H1 (cell line): ENCODE data around the gene TIGD6. TPM values are rescaled to one million over a fixed set of nuclear protein-coding genes. Genes with fewer than 3 reads are reported as not detected.

Experiments
- CTCF ChIA-PET: fragments of 300-600 bp; sonication (Branson Sonifier 250); formaldehyde crosslinking; loops from one replicate; lab custom pipeline; 2021; ENCODE audit not compliant: partially characterized antibody; lab: Charles Lee
- POLR2A ChIA-PET: fragments of 300-600 bp; sonication (Branson Sonifier 250); formaldehyde crosslinking; loops from one replicate; lab custom pipeline; 2021; ENCODE audit warnings: inconsistent platforms; ENCODE audit not compliant: partially characterized antibody; lab: Charles Lee
- DNase-seq, 2 experiments: peaks; one replicate each; pipeline versions ENCODE4 v3.0.0 to v3.0.0-alpha.2; 2010 to 2022; ENCODE audit warnings: low spot score in 2 of 2, low read depth in 1 of 2, mixed read lengths in 1 of 2
- FAIRE-seq: peaks from 2 replicates; lab custom pipeline; 2011; peaks lifted over from hg19 to GRCh38; lab: Jason Lieb, UNC
- H2AFZ ChIP-seq: 2 replicates; pipeline ENCODE4 v1.8.1; 2012; ENCODE audit warnings: low read length, inconsistent platforms
- H2AK5ac ChIP-seq: 2 replicates; pipeline ENCODE4 v1.6.1; 2013; ENCODE audit warnings: low read depth, low read length
- H2BK120ac ChIP-seq: replicated peaks from 2 replicates; pipeline ENCODE3; 2013; ENCODE audit warnings: low read depth, low read length, inconsistent platforms
- H2BK12ac ChIP-seq: 2 replicates; pipeline ENCODE4 v1.6.1; 2013; ENCODE audit warnings: low read depth, low read length
- H2BK15ac ChIP-seq: 2 replicates; pipeline ENCODE4 v1.6.1; 2013; ENCODE audit warnings: low read length
- H2BK20ac ChIP-seq: 2 replicates; pipeline ENCODE4 v1.6.1; 2013; ENCODE audit warnings: low read length
- H2BK5ac ChIP-seq: 2 replicates; pipeline ENCODE4 v1.6.1; 2013; ENCODE audit warnings: low read depth, low read length
- H3K14ac ChIP-seq: 2 replicates; pipeline ENCODE4 v1.6.1; 2013; ENCODE audit warnings: inconsistent platforms; ENCODE audit not compliant: insufficient read length
- H3K18ac ChIP-seq: 2 replicates; pipeline ENCODE4 v1.6.1; 2013; ENCODE audit warnings: low read length; ENCODE audit errors: extremely low read depth
- H3K23ac ChIP-seq: 2 replicates; pipeline ENCODE4 v1.6.1; 2013; ENCODE audit warnings: inconsistent platforms; ENCODE audit not compliant: insufficient read length
- H3K23me2 ChIP-seq: 2 replicates; pipeline ENCODE4 v1.6.1; 2013; ENCODE audit warnings: low read depth, low read length
- H3K27ac ChIP-seq: 2 replicates; pipeline ENCODE4 v1.6.1; 2011; ENCODE audit warnings: low read depth, low read length, inconsistent platforms
- H3K27me3 ChIP-seq, 4 experiments: replicated peaks in 1 of 4; 1 replicate in 1 of 4; 2 replicates in 3 of 4; pipeline versions ENCODE4 v1.6.1 to v1.8.1; 2011 to 2013; ENCODE audit warnings: low read length in 3 of 4, mild to moderate bottlenecking in 3 of 4, inconsistent platforms in 2 of 4, mixed read lengths in 2 of 4, moderate library complexity in 1 of 4; ENCODE audit not compliant: control insufficient read depth in 3 of 4, insufficient read depth in 3 of 4; ENCODE audit errors: extremely low read depth in 1 of 4
- H3K36me3 ChIP-seq, 4 experiments: 2 replicates each; pipeline versions ENCODE4 v1.6.1 to v1.8.1; 2011 to 2013; ENCODE audit warnings: mild to moderate bottlenecking in 4 of 4, low read length in 3 of 4, moderate library complexity in 2 of 4, control low read depth in 1 of 4, inconsistent platforms in 1 of 4; ENCODE audit not compliant: insufficient read depth in 4 of 4, control insufficient read depth in 2 of 4
- H3K4ac ChIP-seq: replicated peaks from 2 replicates; pipeline ENCODE3; 2013; ENCODE audit warnings: low read length, low read depth, mixed read lengths, inconsistent platforms; ENCODE audit not compliant: insufficient read length
- H3K4me1 ChIP-seq, 4 experiments: replicated peaks in 1 of 4; 1 replicate in 1 of 4; 2 replicates in 3 of 4; pipeline versions ENCODE4 v1.6.1 to v1.8.1; 2011 to 2013; ENCODE audit warnings: low read length in 3 of 4, inconsistent platforms in 2 of 4, mixed read lengths in 1 of 4; ENCODE audit not compliant: insufficient read depth in 4 of 4, control insufficient read depth in 3 of 4
- H3K4me2 ChIP-seq, 2 experiments: 2 replicates each; pipeline versions ENCODE4 v1.6.1 to v1.8.1; 2011 to 2013; ENCODE audit warnings: low read depth in 2 of 2, low read length in 2 of 2, control low read depth in 1 of 2, inconsistent platforms in 1 of 2, mild to moderate bottlenecking in 1 of 2; ENCODE audit not compliant: insufficient read depth in 1 of 2
- H3K4me3 ChIP-seq, 4 experiments: fragments of 200-600, 300-600 bp in 1 of 4; sonication (generic), shearing (Covaris generic), sonication (Bioruptor Twin) in 1 of 4; 2 replicates each; pipeline versions ENCODE4 v1.5.1 to v1.8.1; 2011 to 2016; ENCODE audit warnings: low read length in 4 of 4, low read depth in 3 of 4, control low read depth in 2 of 4, inconsistent platforms in 2 of 4, mild to moderate bottlenecking in 2 of 4, mixed read lengths in 1 of 4, moderate library complexity in 1 of 4; ENCODE audit not compliant: insufficient read depth in 2 of 4; ENCODE audit errors: extremely low read depth in 1 of 4
- H3K56ac ChIP-seq: replicated peaks from 2 replicates; pipeline ENCODE3; 2013; ENCODE audit warnings: low read depth, mild to moderate bottlenecking, mixed read lengths, low read length, inconsistent platforms; ENCODE audit not compliant: insufficient read length
- H3K79me1 ChIP-seq: 2 replicates; pipeline ENCODE4 v1.6.1; 2013; ENCODE audit warnings: low read depth, low read length, control low read depth
- H3K79me2 ChIP-seq, 2 experiments: 2 replicates each; pipeline versions ENCODE4 v1.6.1 to v1.8.1; 2012 to 2013; ENCODE audit warnings: low read length in 2 of 2, mild to moderate bottlenecking in 2 of 2, inconsistent platforms in 1 of 2; ENCODE audit not compliant: insufficient read depth in 2 of 2, control insufficient read depth in 1 of 2
- H3K9ac ChIP-seq, 4 experiments: replicated peaks in 1 of 4; 1 replicate in 1 of 4; 2 replicates in 3 of 4; pipeline versions ENCODE4 v1.6.1 to v1.8.1; 2011 to 2013; ENCODE audit warnings: low read depth in 3 of 4, low read length in 3 of 4, control low read depth in 2 of 4, mild to moderate bottlenecking in 2 of 4, moderate library complexity in 2 of 4, inconsistent platforms in 1 of 4; ENCODE audit errors: extremely low read depth in 1 of 4
- H3K9me3 ChIP-seq, 2 experiments: 2 replicates each; pipeline versions ENCODE4 v1.6.1 to v1.8.1; 2012 to 2013; ENCODE audit warnings: mild to moderate bottlenecking in 2 of 2, moderate library complexity in 2 of 2, control low read depth in 1 of 2, inconsistent platforms in 1 of 2, low read depth in 1 of 2, low read length in 1 of 2, mixed read lengths in 1 of 2; ENCODE audit not compliant: insufficient read depth in 2 of 2
- H4K20me1 ChIP-seq, 2 experiments: replicated peaks in 1 of 2; 2 replicates each; pipeline versions ENCODE3 to v1.8.1; 2011 to 2013; ENCODE audit warnings: inconsistent platforms in 2 of 2, low read length in 2 of 2, mild to moderate bottlenecking in 1 of 2; ENCODE audit not compliant: insufficient read depth in 2 of 2, control insufficient read depth in 1 of 2
- H4K5ac ChIP-seq: 2 replicates; pipeline ENCODE4 v1.6.1; 2013; ENCODE audit warnings: low read length, low read depth, mixed read lengths, inconsistent platforms; ENCODE audit not compliant: insufficient read length
- H4K8ac ChIP-seq: 2 replicates; pipeline ENCODE4 v1.8.0; 2013; ENCODE audit warnings: mild to moderate bottlenecking, moderate library complexity, low read length, inconsistent platforms; ENCODE audit not compliant: insufficient read depth; ENCODE audit errors: extremely low read depth
- H4K91ac ChIP-seq: replicated peaks from 2 replicates; pipeline ENCODE3; 2013; ENCODE audit warnings: low read length, mixed read lengths, inconsistent platforms; ENCODE audit not compliant: insufficient read length
- ASH2L ChIP-seq: fragments of 200-600, 300-600 bp; sonication (generic); IDR thresholded peaks from one replicate; pipeline ENCODE4 v1.7.1; 2017; ENCODE audit warnings: low read length
- ATF2 ChIP-seq: IDR thresholded peaks from 2 replicates; pipeline ENCODE4 v1.6.1; 2012; ENCODE audit warnings: low read length, inconsistent platforms
- CTCF ChIP-seq, 3 experiments: IDR thresholded peaks; 1 replicate in 2 of 3; 2 replicates in 1 of 3; pipeline versions ENCODE4 v1.5.1 to v1.6.1; 2011; ENCODE audit warnings: low read length in 3 of 3, mild to moderate bottlenecking in 3 of 3, inconsistent platforms in 2 of 3, low read depth in 1 of 3, moderate library complexity in 1 of 3; ENCODE audit not compliant: insufficient read depth in 1 of 3; ENCODE audit errors: control extremely low read depth in 1 of 3
- E2F6 ChIP-seq: IDR thresholded peaks from 2 replicates; pipeline ENCODE4 v1.6.1; 2012; ENCODE audit warnings: inconsistent platforms
- JUN ChIP-seq: IDR thresholded peaks from 2 replicates; pipeline ENCODE4 v1.6.1; 2011; ENCODE audit warnings: low read depth, mild to moderate bottlenecking, improper control_type of control experiment, low read length
- MAFK ChIP-seq: IDR thresholded peaks from 2 replicates; pipeline ENCODE4 v1.6.1; 2012; ENCODE audit warnings: low read depth, mild to moderate bottlenecking, improper control_type of control experiment, low read length
- NANOG ChIP-seq: IDR thresholded peaks from 2 replicates; pipeline ENCODE4 v1.6.1; 2011; ENCODE audit warnings: low read length, low read depth, mild to moderate bottlenecking, inconsistent platforms; ENCODE audit not compliant: insufficient read depth, poor library complexity, severe bottlenecking
- RFX5 ChIP-seq: IDR thresholded peaks from 2 replicates; pipeline ENCODE4 v1.6.1; 2011; ENCODE audit warnings: low read depth, low read length, improper control_type of control experiment, borderline replicate concordance
- SP2 ChIP-seq: IDR thresholded peaks from 2 replicates; pipeline ENCODE4 v1.6.1; 2012; ENCODE audit warnings: mild to moderate bottlenecking, low read length, inconsistent platforms
- TBP ChIP-seq: IDR thresholded peaks from 2 replicates; pipeline ENCODE4 v1.6.1; 2011; ENCODE audit warnings: low read depth, low read length, improper control_type of control experiment
- polyA plus RNA-seq, 7 experiments: library from polyadenylated mRNA; depleted of rRNA in 3 of 7; stranded (reverse) in 5 of 7; unstranded in 2 of 7; fragments of >200 nt in 5 of 7; fragments of 200-250 nt in 2 of 7; gene quantifications; 1 replicate in 5 of 7; 2 replicates in 1 of 7; 4 replicates in 1 of 7; pipeline versions ENCODE4 v1.2.1 to v1.2.3, GENCODE V29; 2011 to 2013; ENCODE audit warnings: missing spikeins in 2 of 7, mixed read lengths in 2 of 7
- total RNA-seq: library from RNA; stranded (reverse); fragmentation: NEBNext Ultra II Directional; extraction: Animal tissue kit (Norgen Biotek cat#: 25700); gene quantifications from 2 replicates; pipeline ENCODE4 v1.2.1, GENCODE V29; 2021

TIGD6 gene
- total and polyA plus RNA-seq, 2 of the 8 experiments (the other 6 are each of a cell fraction or from before 2014, with no cell fraction given), result 1.3 to 2.4 TPM

- peaks cover 1 to 2% of the 10 kb centered on the region in 2 experiments for H4K20me1 ChIP-seq
- FAIRE-seq (no peak), DNase-seq (no peak)
- H4K5ac ChIP-seq, result no peak overlapping the region
- no peaks in the 10 kb centered on the region for H3K79me2 ChIP-seq
- no peak overlapping the region for H2BK5ac ChIP-seq
- peaks cover 4 to 80% (median 45%) of the 10 kb centered on the region in 4 experiments; a peak in 7 of 8 replicates for H3K36me3 ChIP-seq
- CTCF ChIA-PET, result no interaction called here
- no peak overlapping the region for H3K4ac ChIP-seq
- H3K9me3 ChIP-seq, result 0 out of 4 replicates have a peak, but pooled peaks cover 0 to 2% of the 10 kb centered on the region in 2 experiments
- no peaks in the 10 kb centered on the region for H3K79me1 ChIP-seq
- no peak overlapping the region for H3K9ac ChIP-seq
- no peak overlapping the region for H3K27ac ChIP-seq
- H2BK20ac ChIP-seq, result no peak overlapping the region
- H3K4me3 ChIP-seq, result no peak overlapping the region
- H2BK15ac ChIP-seq, result no peak overlapping the region
- no peak overlapping the region for H2BK12ac ChIP-seq
- H3K14ac ChIP-seq, result no peak overlapping the region
- no peaks in the 10 kb centered on the region for H3K4me1 ChIP-seq
- H3K23ac ChIP-seq, result no peak overlapping the region
- H3K56ac ChIP-seq, result no peak overlapping the region
- H2AK5ac ChIP-seq, result no peak overlapping the region
- no peak overlapping the region for H2BK120ac ChIP-seq
- no peak overlapping the region for H3K18ac ChIP-seq
- no peak overlapping the region for H2AFZ ChIP-seq
- no peaks in the 10 kb centered on the region for H3K27me3 ChIP-seq
- H4K91ac ChIP-seq, result no peak overlapping the region
- no peaks in the 10 kb centered on the region for H3K23me2 ChIP-seq
- H3K4me2 ChIP-seq, result no peak overlapping the region
- H4K8ac ChIP-seq, result no peak overlapping the region
- POLR2A ChIA-PET, result no interaction called here
- TF ChIP-seq NANOG (no peak), ATF2 (no peak), RFX5 (no peak), ASH2L (no peak), E2F6 (no peak), JUN (no peak), CTCF (IDR thresholded peaks at IDR 0.05; ENCODE audit: control extremely low read depth in 1 of 3, insufficient read depth in 1 of 3, low read depth in 1 of 3, low read length in 3 of 3) (no peak), MAFK (no peak), TBP (no peak), SP2 (no peak)
These were observed 16.1 kb upstream of the TIGD6 start for GRCh38 chr5:150016537-150016936.
